CD14-positive monocyte (primary cell): ENCODE data around the gene AP1S2. TPM values are rescaled to one million over a fixed set of nuclear protein-coding genes. Genes with fewer than 3 reads are reported as not detected.

Source experiments
- DNase-seq, 3 donors: peaks; one replicate each; pipeline ENCODE4 v3.0.0-alpha.2; 2011 to 2022
- H2AFZ ChIP-seq: 2 replicates; pipeline ENCODE4 v1.6.0; 2012; ENCODE audit warnings: mild to moderate bottlenecking, low read depth, low read length, inconsistent platforms; ENCODE audit not compliant: insufficient read depth, poor library complexity, severe bottlenecking
- H3K27ac ChIP-seq, 2 donors: 1 replicate in 1 of 2; 2 replicates in 1 of 2; pipeline ENCODE4 v1.5.1; 2012 to 2013; ENCODE audit warnings: low read length in 2 of 2, control low read depth in 1 of 2, inconsistent platforms in 1 of 2, low read depth in 1 of 2, mild to moderate bottlenecking in 1 of 2
- H3K27me3 ChIP-seq, 2 donors: one replicate each; pipeline versions ENCODE4 v1.6.0 to v1.6.1; 2011 to 2013; ENCODE audit warnings: low read length in 2 of 2; ENCODE audit not compliant: control insufficient read depth in 2 of 2, insufficient read depth in 2 of 2
- H3K36me3 ChIP-seq, 2 donors: replicated peaks in 1 of 2; 1 replicate in 1 of 2; 2 replicates in 1 of 2; pipeline versions ENCODE4 v1.5.1 to v1.6.1; 2012 to 2013; ENCODE audit warnings: low read length in 2 of 2, control low read depth in 1 of 2, inconsistent platforms in 1 of 2, mild to moderate bottlenecking in 1 of 2; ENCODE audit not compliant: insufficient read depth in 2 of 2, control insufficient read depth in 1 of 2
- H3K4me1 ChIP-seq, 2 donors: 1 replicate in 1 of 2; 2 replicates in 1 of 2; pipeline versions ENCODE4 v1.5.1 to v1.6.1; 2012 to 2013; ENCODE audit warnings: low read length in 2 of 2, control low read depth in 1 of 2, inconsistent platforms in 1 of 2, mild to moderate bottlenecking in 1 of 2, moderate library complexity in 1 of 2; ENCODE audit not compliant: insufficient read depth in 2 of 2, control insufficient read depth in 1 of 2
- H3K4me2 ChIP-seq: replicated peaks from 2 replicates; pipeline ENCODE3; 2012; ENCODE audit warnings: low read length, moderate library complexity, mild to moderate bottlenecking; ENCODE audit not compliant: poor library complexity, severe bottlenecking; ENCODE audit errors: extremely low read depth
- H3K4me3 ChIP-seq, 3 experiments: fragments of 200-600 bp in 1 of 3; sonication (generic) in 1 of 3; replicated peaks in 1 of 3; 1 replicate in 2 of 3; 2 replicates in 1 of 3; pipeline ENCODE4 v1.5.1; 2011 to 2013; ENCODE audit warnings: low read length in 3 of 3, mild to moderate bottlenecking in 3 of 3, control low read depth in 2 of 3, low read depth in 2 of 3, inconsistent platforms in 1 of 3, moderate library complexity in 1 of 3
- H3K79me2 ChIP-seq: 2 replicates; pipeline ENCODE4 v1.6.0; 2012; ENCODE audit warnings: mild to moderate bottlenecking, control low read depth, inconsistent platforms, low read length, moderate library complexity; ENCODE audit not compliant: insufficient read depth
- H3K9ac ChIP-seq: 2 replicates; pipeline ENCODE4 v1.6.0; 2017; ENCODE audit warnings: low read length, mild to moderate bottlenecking; ENCODE audit not compliant: insufficient read depth, poor library complexity, severe bottlenecking
- H3K9me3 ChIP-seq, 2 donors: replicated peaks in 1 of 2; 1 replicate in 1 of 2; 2 replicates in 1 of 2; pipeline versions ENCODE4 v1.5.1 to v1.6.1; 2012 to 2013; ENCODE audit warnings: low read length in 2 of 2, control low read depth in 1 of 2; ENCODE audit not compliant: control insufficient read depth in 1 of 2, insufficient read depth in 1 of 2
- H4K20me1 ChIP-seq: 2 replicates; pipeline ENCODE4 v1.6.0; 2012; ENCODE audit warnings: mild to moderate bottlenecking, low read length, control low read depth, moderate library complexity; ENCODE audit not compliant: insufficient read depth
- H3K27ac Mint-ChIP-seq, 7 donors: one replicate each; pipeline ENCODE4 v1.8.0; 2020; ENCODE audit warnings: mild to moderate bottlenecking in 7 of 7, mixed read lengths in 7 of 7, moderate library complexity in 6 of 7, inconsistent platforms in 2 of 7
- H3K27me3 Mint-ChIP-seq, 3 donors: one replicate each; pipeline ENCODE4 v1.8.0; 2021 to 2022; ENCODE audit warnings: low read depth in 3 of 3, mild to moderate bottlenecking in 3 of 3, mixed read lengths in 3 of 3, moderate library complexity in 3 of 3, inconsistent platforms in 1 of 3
- H3K36me3 Mint-ChIP-seq, 2 donors: one replicate each; pipeline ENCODE4 v1.8.0; 2020; ENCODE audit warnings: mixed read lengths in 2 of 2, inconsistent platforms in 1 of 2, mild to moderate bottlenecking in 1 of 2
- H3K4me1 Mint-ChIP-seq: one replicate; pipeline ENCODE4 v1.8.0; 2020; ENCODE audit warnings: mild to moderate bottlenecking, mixed read lengths
- H3K4me3 Mint-ChIP-seq, 2 donors: one replicate each; pipeline ENCODE4 v1.8.0; 2020; ENCODE audit warnings: mild to moderate bottlenecking in 2 of 2, mixed read lengths in 2 of 2, moderate library complexity in 1 of 2
- H3K9me3 Mint-ChIP-seq, 7 donors: one replicate each; pipeline ENCODE4 v1.8.0; 2020 to 2022; ENCODE audit warnings: mixed read lengths in 7 of 7, mild to moderate bottlenecking in 6 of 7, moderate library complexity in 6 of 7, inconsistent platforms in 2 of 7
- CTCF ChIP-seq: fragments of 200-600 bp; IDR thresholded peaks from one replicate; pipeline ENCODE4 v1.8.0; 2022; ENCODE audit warnings: antibody characterized with exemption, mild to moderate bottlenecking
- WGBS: methylation state at CpG from one replicate; pipeline ENCODE4 v1.1.5; 2013; ENCODE audit warnings: missing lambda C conversion rate; ENCODE audit not compliant: insufficient coverage; 5-methylcytosine and 5-hydroxymethylcytosine counted together
- intact Hi-C, 2 donors: fragments of 100-400 bp; cut with micrococcal nuclease; formaldehyde crosslinking; loops; one replicate each; pipeline versions ENCODE4 v1.15.0 to v1.15.1; 2023
- polyA plus RNA-seq, 3 donors: library from polyadenylated mRNA; depleted of rRNA in 1 of 3; unstranded in 2 of 3; stranded (reverse) in 1 of 3; fragments of 300-500 nt in 2 of 3; fragments of >200 nt in 1 of 3; fragmentation: Illumina TruSeq in 2 of 3; gene quantifications; 1 replicate in 2 of 3; 2 replicates in 1 of 3; pipeline ENCODE4 v1.2.3, GENCODE V29; 2012 to 2021

Gene AP1S2
- polyA plus RNA-seq, 3 donors = 155 to 851 (median 806) TPM

GRCh38 chrX:15856636-15857035 lies 2.0 kb upstream of the AP1S2 start:
- H3K9ac ChIP-seq = peak overlapping the region; percentile 96
- WGBS = no CpG with 5 or more reads among the region's 1 CpG
- H3K4me1 ChIP-seq = peaks cover 21 to 56% of the 10 kb centered on the region in 2 donors
- no peak for TF ChIP-seq CTCF
- Mint-ChIP-seq H3K4me1 (peaks cover 26% of the 10 kb centered on the region), H3K9me3 (peaks cover 0 to 12% (median 2%) of the 10 kb centered on the region in 7 donors), H3K36me3 (peaks cover 8 to 24% of the 10 kb centered on the region in 2 donors), H3K27me3 (peaks cover 0 to 47% (median 1%) of the 10 kb centered on the region in 3 donors), H3K27ac (peak overlapping the region; percentile 99 to 100 (median 100)), H3K4me3 (peak overlapping the region; percentile 66 to 88)
- DNase-seq = peak in 1 of 3 donors; percentile 9
- H3K4me2 ChIP-seq = peak overlapping the region; percentile 88
- H2AFZ ChIP-seq = peak overlapping the region; percentile 4
- peaks cover under 1 to 10% of the 10 kb centered on the region in 2 donors for H3K36me3 ChIP-seq
- peaks cover 26% of the 10 kb centered on the region for H3K79me2 ChIP-seq
- peaks cover 0 to 45% of the 10 kb centered on the region in 2 donors for H3K27me3 ChIP-seq
- peak overlapping the region; percentile 99 to 100 for H3K27ac ChIP-seq
- no peaks in the 10 kb centered on the region for H3K9me3 ChIP-seq
- H3K4me3 ChIP-seq = peak overlapping the region; percentile 14 to 81 (median 48)
- intact Hi-C loops = loop anchor here (10.0 kb wide), 4 partner anchors 52 to 258 kb away; no protein-coding TSS in a partner anchor
- peaks cover 21% of the 10 kb centered on the region for H4K20me1 ChIP-seq

- Histone ChIP-seq H4K20me1 (peaks cover 26% of the 10 kb centered on the region), H3K27me3 (peaks cover 0 to 41% of the 10 kb centered on the region in 2 donors), H3K79me2 (peaks cover 30% of the 10 kb centered on the region), H3K4me3 (peak overlapping the region; percentile 48 to 81 (median 72)), H3K9me3 (no peaks in the 10 kb centered on the region), H3K9ac (peak overlapping the region; percentile 96), H3K4me1 (peaks cover 18 to 58% of the 10 kb centered on the region in 2 donors), H3K36me3 (peaks cover 2 to 14% of the 10 kb centered on the region in 2 donors), H3K4me2 (peak overlapping the region; percentile 88), H3K27ac (peak overlapping the region; percentile 99 to 100), H2AFZ (peak overlapping the region; percentile 1)
- no CpG with 5 or more reads among the region's 4 CpGs for WGBS
- Mint-ChIP-seq H3K27ac (peak overlapping the region; percentile 99 to 100 (median 100)), H3K4me1 (peaks cover 26% of the 10 kb centered on the region), H3K36me3 (peaks cover 11 to 24% of the 10 kb centered on the region in 2 donors), H3K27me3 (peaks cover 0 to 43% (median 1%) of the 10 kb centered on the region in 3 donors), H3K4me3 (peak overlapping the region; percentile 83 to 88), H3K9me3 (peaks cover 0 to 11% (median under 1%) of the 10 kb centered on the region in 7 donors)
- no peak for TF ChIP-seq CTCF
- intact Hi-C loops = loop anchor here (10.0 kb wide), 4 partner anchors 51 to 259 kb away; no protein-coding TSS in a partner anchor
- peak; percentile 47 to 71 (median 63) for DNase-seq
These were observed 1.6 kb upstream of the AP1S2 start for GRCh38 chrX:15856222-15856587.
